ENCODE results near the gene SMIM34.
"Not testable (repeated sequence)": the region's sequence is repeated elsewhere in the genome, so short reads cannot be mapped to it uniquely, and the experiment has no call there.

DNA sequence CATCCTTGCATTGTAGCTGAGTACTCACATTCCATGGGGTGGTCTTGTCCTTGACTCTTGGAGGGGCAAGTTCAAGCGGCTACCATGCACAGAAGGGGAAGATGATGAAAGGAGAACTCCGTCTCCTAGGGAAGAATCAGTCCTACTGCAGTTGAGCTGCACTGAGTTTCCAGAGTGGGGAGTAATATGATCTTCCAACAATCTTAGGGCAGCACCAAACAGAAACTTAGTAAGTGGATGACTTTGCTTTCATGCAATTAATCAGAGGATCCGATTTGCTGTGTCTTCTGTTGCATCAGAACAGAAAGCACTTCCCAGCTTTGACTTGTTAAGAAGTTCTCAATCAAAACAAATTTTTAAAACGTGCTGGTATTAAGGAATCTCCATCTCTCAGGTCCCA is at the start of gene SMIM34:
- TF ChIP-seq, protein P1, sequence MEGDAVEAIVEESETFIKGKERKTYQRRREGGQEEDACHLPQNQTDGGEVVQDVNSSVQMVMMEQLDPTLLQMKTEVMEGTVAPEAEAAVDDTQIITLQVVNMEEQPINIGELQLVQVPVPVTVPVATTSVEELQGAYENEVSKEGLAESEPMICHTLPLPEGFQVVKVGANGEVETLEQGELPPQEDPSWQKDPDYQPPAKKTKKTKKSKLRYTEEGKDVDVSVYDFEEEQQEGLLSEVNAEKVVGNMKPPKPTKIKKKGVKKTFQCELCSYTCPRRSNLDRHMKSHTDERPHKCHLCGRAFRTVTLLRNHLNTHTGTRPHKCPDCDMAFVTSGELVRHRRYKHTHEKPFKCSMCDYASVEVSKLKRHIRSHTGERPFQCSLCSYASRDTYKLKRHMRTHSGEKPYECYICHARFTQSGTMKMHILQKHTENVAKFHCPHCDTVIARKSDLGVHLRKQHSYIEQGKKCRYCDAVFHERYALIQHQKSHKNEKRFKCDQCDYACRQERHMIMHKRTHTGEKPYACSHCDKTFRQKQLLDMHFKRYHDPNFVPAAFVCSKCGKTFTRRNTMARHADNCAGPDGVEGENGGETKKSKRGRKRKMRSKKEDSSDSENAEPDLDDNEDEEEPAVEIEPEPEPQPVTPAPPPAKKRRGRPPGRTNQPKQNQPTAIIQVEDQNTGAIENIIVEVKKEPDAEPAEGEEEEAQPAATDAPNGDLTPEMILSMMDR (IDR thresholded peaks at IDR 0.05): not testable (repeated sequence)
- TF ChIP-seq POLR2A (IDR thresholded peaks at IDR 0.05): not testable (repeated sequence)
